ENCODE results near the gene KIF26B.

The KIF26B gene

DNA sequence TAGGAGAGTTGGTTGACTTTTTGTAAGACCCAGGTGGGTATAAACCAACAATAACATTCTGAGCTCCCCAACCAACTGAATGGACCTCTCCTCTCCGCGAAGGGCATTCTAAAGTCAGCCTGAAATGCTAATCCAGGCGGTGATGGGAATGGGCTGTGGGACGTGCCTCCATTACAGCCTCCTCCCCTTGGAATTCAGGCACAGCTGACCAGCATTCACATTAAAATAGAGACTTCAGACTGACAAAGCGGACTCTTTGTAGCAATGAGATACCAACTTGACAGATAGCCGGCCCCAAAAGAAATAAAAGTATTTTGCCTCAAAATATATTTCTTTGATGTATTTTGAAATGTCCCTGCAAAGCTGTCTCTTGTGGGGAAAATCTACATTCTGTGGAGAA lies 101.7 kb downstream of the KIF26B start:
- no peaks in the 10 kb centered on the region for H3K27me3 ChIP-seq (ENCODE audit: insufficient read depth, low read length, poor library complexity, severe bottlenecking)

DNA sequence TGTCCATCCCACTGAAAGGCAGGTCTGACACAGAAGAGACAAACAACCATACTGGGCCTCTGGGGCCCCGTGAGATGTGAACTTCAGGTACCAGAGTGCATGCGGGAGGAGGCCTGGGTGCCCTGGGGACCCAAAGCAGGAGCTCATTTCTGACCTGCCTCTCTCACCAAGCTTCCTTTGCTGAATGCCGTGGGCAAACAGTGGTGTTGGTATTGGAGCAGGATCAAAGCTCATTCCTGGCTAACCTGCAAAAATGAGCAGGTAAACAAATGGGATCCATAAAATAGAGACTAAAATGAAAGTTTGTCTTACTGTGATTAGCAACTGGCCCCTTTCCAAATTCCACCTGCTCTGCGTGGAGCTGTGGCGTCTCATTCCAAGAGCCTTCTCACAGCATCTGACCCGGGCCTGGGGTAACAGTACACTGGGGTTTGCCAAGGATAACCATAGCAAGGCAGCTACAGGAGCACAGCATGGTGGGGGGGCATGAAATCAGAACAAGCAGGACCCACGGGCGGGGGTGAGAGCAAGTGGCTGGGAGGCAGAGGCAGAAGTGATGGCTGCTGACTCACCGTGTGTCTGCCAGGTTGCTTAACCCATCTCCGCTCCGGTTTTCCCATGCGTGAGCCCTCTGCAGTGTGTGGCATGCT lies 103.6 kb downstream of the KIF26B start:
- H3K9me2 ChIP-seq (replicated peaks; ENCODE audit: low read depth, low read length) = no peaks in the 10 kb centered on the region
- H3K4me3 ChIP-seq (ENCODE audit: low read length, poor library complexity, severe bottlenecking) = no peak overlapping the region
- no peak overlapping the region for H2AFZ ChIP-seq (ENCODE audit: low read length)
- no peaks in the 10 kb centered on the region for H4K20me1 ChIP-seq (ENCODE audit: insufficient read depth, low read length, poor library complexity, severe bottlenecking)
- no peaks in the 10 kb centered on the region for H3K36me3 ChIP-seq (ENCODE audit: insufficient read depth, low read length)
- H3K4me1 ChIP-seq (ENCODE audit: insufficient read depth, low read length, poor library complexity, severe bottlenecking) = peaks cover 6% of the 10 kb centered on the region
- H3F3A ChIP-seq (ENCODE audit: low read depth) = no peaks in the 10 kb centered on the region
- no peak overlapping the region for H3K4me2 ChIP-seq (ENCODE audit: low read depth, low read length, poor library complexity, severe bottlenecking)
- no peak overlapping the region for H3K9ac ChIP-seq (ENCODE audit: low read depth, low read length, poor library complexity, severe bottlenecking)
- no peaks in the 10 kb centered on the region for H3K9me3 ChIP-seq (ENCODE audit: insufficient read depth, low read depth, low read length)
- no peaks in the 10 kb centered on the region for H3K79me2 ChIP-seq (ENCODE audit: insufficient read depth, low read length)
- no peak for TF ChIP-seq EZH2phosphoT487 (IDR thresholded peaks at IDR 0.05; ENCODE audit: borderline replicate concordance)
- TF ChIP-seq, protein P1, sequence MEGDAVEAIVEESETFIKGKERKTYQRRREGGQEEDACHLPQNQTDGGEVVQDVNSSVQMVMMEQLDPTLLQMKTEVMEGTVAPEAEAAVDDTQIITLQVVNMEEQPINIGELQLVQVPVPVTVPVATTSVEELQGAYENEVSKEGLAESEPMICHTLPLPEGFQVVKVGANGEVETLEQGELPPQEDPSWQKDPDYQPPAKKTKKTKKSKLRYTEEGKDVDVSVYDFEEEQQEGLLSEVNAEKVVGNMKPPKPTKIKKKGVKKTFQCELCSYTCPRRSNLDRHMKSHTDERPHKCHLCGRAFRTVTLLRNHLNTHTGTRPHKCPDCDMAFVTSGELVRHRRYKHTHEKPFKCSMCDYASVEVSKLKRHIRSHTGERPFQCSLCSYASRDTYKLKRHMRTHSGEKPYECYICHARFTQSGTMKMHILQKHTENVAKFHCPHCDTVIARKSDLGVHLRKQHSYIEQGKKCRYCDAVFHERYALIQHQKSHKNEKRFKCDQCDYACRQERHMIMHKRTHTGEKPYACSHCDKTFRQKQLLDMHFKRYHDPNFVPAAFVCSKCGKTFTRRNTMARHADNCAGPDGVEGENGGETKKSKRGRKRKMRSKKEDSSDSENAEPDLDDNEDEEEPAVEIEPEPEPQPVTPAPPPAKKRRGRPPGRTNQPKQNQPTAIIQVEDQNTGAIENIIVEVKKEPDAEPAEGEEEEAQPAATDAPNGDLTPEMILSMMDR (conservative IDR thresholded peaks at IDR 0.05; ENCODE audit: low read length) = no peak
- no peaks in the 10 kb centered on the region for H3K27me3 ChIP-seq (ENCODE audit: insufficient read depth, low read length, poor library complexity, severe bottlenecking)

More for the DNA sequence above, 101.7 kb downstream of the KIF26B start:
- Histone ChIP-seq H2AFZ (ENCODE audit: low read length) (no peak overlapping the region), H3K9me2 (replicated peaks; ENCODE audit: low read depth, low read length) (no peaks in the 10 kb centered on the region), H3K4me1 (ENCODE audit: insufficient read depth, low read length, poor library complexity, severe bottlenecking) (peaks cover 6% of the 10 kb centered on the region), H4K20me1 (ENCODE audit: insufficient read depth, low read length, poor library complexity, severe bottlenecking) (no peaks in the 10 kb centered on the region), H3K4me3 (ENCODE audit: low read length, poor library complexity, severe bottlenecking) (no peak overlapping the region), H3K9ac (ENCODE audit: low read depth, low read length, poor library complexity, severe bottlenecking) (no peak overlapping the region), H3K4me2 (ENCODE audit: low read depth, low read length, poor library complexity, severe bottlenecking) (no peak overlapping the region), H3F3A (ENCODE audit: low read depth) (no peaks in the 10 kb centered on the region), H3K9me3 (ENCODE audit: insufficient read depth, low read depth, low read length) (peaks cover 4% of the 10 kb centered on the region; the same call in 1 of the 2 replicates), H3K79me2 (ENCODE audit: insufficient read depth, low read length) (no peaks in the 10 kb centered on the region), H3K36me3 (ENCODE audit: insufficient read depth, low read length) (no peaks in the 10 kb centered on the region)
- no peak for TF ChIP-seq EZH2phosphoT487 (IDR thresholded peaks at IDR 0.05; ENCODE audit: borderline replicate concordance)
- TF ChIP-seq, protein P1 (conservative IDR thresholded peaks at IDR 0.05; ENCODE audit: low read length) = no peak

DNA sequence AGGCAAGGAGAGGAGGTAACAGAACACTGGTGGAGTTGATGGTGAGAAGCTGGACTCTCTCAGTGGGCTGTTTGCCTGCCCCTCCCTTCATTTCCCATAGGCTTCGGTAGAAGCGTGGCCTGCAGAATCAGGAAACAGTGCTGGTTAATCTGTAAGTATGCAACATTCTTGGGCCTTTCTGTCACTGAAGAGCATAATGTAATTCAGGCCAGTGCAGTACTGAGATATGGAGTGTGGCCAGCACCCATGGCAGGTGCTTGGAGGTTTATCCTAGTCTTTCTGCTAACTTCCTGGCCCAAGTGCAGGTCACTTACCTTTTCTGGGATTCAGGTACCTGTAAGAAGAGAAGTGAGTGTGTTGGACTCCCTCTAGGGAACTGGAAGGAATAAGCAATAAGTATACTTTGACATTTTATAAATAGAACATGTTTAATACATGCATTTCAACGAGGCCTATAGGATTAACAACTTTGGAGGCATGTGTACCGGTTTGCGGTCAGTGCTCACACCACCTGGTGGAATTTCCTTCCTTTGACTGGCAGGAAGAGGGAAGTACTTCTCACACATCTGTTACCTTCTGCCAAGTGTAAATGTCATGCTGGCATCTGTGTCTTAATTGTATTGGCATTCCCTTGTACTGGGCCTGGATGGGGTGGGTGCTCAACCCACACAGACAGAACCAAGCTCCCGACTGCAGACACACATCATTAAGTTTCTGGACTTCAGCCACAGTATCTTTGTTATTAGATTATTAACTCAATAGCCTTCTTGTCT lies 105.5 kb downstream of the KIF26B start:
- no peaks in the 10 kb centered on the region for H3K27me3 ChIP-seq (ENCODE audit: insufficient read depth, low read length, poor library complexity, severe bottlenecking)
- H3K4me2 ChIP-seq (ENCODE audit: low read depth, low read length, poor library complexity, severe bottlenecking) = no peak overlapping the region
- H3F3A ChIP-seq (ENCODE audit: low read depth) = no peaks in the 10 kb centered on the region
- H3K9ac ChIP-seq (ENCODE audit: low read depth, low read length, poor library complexity, severe bottlenecking) = no peak overlapping the region
- no peaks in the 10 kb centered on the region for H3K36me3 ChIP-seq (ENCODE audit: insufficient read depth, low read length)
- TF ChIP-seq, protein P1 (conservative IDR thresholded peaks at IDR 0.05; ENCODE audit: low read length) = no peak
- TF ChIP-seq EZH2phosphoT487 (IDR thresholded peaks at IDR 0.05; ENCODE audit: borderline replicate concordance) = no peak
- H3K9me3 ChIP-seq (ENCODE audit: insufficient read depth, low read depth, low read length) = no peaks in the 10 kb centered on the region
- H3K4me3 ChIP-seq (ENCODE audit: low read length, poor library complexity, severe bottlenecking) = no peak overlapping the region
- peaks cover 6% of the 10 kb centered on the region for H3K4me1 ChIP-seq (ENCODE audit: insufficient read depth, low read length, poor library complexity, severe bottlenecking)
- no peaks in the 10 kb centered on the region for H3K9me2 ChIP-seq (replicated peaks; ENCODE audit: low read depth, low read length)
- no peaks in the 10 kb centered on the region for H4K20me1 ChIP-seq (ENCODE audit: insufficient read depth, low read length, poor library complexity, severe bottlenecking)
- H3K79me2 ChIP-seq (ENCODE audit: insufficient read depth, low read length) = no peaks in the 10 kb centered on the region
- no peak overlapping the region; the same call in 1 of the 2 replicates for H2AFZ ChIP-seq (ENCODE audit: low read length)

All from Loucy (cell line).